GM18526 (cell line): ENCODE results near the gene SVOPL.

Experiments used
- POLR2A ChIP-seq: IDR thresholded peaks from 3 replicates; pipeline ENCODE4 v1.6.1; 2011; ENCODE audit not compliant: insufficient read length; ENCODE audit errors: extremely low read depth

SVOPL gene

DNA sequence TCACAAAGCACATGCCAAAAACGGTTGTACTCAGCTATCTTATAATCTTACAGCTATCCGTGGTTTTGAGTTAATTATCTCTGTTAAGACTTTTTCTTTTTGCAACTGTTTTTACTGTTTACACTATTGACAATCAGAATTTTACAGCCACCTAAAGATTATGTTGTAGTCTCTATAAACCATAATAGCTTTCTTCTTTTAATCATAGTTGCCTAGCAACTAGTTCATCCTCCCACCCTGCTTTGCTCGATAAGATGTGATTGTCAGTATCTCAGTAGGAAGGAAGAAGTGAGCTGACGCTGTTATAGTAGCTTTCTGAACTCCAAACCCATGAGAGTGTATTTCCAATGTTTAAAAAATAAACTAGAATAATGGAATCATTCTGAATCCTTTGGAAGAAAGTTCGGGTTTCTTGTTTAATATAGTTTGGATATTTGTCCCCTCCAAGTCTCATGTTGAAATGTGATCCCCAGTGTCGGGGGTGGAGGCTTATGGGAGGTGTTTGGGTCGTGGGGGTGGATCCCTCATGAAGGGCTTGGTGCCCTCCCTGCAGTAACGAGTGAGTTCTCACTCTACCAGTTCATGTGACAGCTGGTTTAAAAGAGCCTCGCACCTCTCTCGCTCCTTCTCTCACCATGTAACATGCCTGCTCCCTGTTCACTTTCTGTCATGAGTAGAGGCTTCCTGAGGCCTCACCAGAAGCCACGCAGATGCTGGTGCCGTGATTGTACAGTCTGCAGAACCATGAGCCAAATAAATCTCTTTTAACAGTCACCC lies 68.1 kb downstream of the SVOPL start:
- TF ChIP-seq POLR2A: no peak

DNA sequence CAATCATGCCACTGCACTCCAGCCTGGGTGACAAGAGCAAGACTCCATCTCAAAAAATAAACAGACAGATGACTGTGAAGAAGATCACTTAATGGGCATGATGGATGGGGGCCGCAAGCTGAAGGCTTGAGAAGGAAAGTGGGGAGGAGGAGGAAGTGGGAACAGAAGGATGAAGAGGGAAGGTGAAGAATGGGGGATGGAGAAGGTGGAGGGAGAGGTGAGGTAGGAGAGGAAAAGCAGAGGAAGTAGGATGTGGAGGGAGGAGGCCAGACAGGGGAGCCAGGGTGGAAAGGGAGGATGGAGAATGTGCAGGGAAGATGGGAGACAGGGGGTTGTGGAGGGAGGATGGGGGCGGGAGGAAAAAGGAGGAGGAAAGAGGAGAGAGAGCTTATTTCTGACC lies 68.8 kb downstream of the SVOPL start:
- TF ChIP-seq POLR2A: no peak

DNA sequence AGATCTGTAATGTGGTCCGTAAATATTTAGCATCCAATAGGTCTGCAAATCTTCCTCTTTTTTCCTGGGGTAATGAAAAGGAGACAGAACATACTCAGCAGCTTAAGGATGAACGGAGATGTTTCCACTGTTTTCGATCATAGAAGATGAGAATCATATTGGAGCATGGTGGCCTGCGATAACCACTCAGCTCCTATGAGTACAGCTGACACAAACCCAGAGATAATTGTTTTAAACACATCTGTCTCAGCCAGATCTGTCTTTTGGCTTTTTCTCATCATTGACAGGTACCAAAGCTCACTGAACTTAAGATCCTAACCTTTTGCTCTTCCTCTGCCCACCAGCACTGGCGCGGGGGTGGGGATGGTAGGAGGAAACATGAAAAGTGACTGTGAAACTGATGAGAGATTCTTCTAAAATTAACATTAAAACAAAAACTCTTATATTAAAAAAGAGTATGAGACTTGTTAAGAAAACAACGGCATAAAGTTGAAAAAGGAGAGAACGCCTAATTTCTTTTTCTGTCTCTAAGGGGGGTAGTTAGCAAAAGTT lies 71.0 kb downstream of the SVOPL start:
- TF ChIP-seq POLR2A: no peak

DNA sequence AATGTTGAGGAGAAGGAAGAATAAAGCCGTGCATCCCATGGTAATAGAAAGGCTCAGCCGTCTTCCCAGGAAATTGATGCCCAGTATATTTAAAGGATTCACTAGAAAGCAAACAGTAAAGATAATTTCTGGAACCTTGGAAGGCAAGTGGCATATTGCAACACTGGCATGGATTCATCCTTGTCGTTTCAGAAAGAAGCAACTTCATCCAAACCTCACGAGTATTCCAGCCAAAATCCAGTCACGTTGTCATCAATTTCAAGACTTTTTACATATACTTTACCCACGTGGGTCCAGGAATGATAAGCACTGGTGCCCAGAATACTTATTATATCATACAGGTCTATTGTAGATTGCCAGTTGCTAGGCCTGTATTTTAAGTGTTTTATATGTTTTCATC lies 73.8 kb downstream of the SVOPL start:
- TF ChIP-seq POLR2A: no peak

DNA sequence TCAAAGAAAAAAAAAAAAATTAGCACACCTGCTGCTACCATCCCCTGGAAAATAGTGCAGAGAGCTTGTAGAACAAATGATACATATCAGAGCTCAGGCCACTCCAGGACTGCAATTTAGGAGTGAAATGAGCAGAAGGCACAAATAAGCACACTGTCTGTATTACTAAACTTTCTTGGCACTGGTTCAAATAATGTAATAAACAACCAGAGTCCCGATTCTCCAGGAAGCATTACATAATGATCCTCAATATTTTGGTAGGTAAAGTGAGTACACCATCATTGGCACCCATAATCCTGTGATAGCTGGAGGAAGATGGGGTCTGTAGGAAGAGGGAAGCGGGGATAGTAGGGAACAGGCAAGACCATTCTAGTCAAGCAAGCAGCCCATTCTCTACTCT lies 74.3 kb downstream of the SVOPL start:
- no peak for TF ChIP-seq POLR2A

DNA sequence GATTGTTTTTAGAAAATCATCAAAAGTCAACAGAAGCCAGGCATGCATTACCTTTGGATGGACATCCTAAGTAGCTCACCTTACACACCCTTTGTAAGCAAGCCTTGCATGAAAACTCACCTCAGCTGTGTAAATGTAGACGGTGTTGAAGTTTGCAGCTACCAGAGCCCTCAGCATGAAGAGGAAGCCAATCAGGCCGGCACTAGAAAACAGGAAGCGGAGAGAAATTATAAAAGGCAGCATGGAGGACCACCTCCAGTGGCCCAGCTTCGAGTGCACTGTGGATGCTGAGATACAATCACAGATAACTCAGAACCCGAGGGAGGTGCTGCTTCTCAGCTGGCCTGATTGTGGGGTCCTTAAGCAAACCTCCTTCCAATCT lies 75.3 kb downstream of the SVOPL start:
- TF ChIP-seq POLR2A: no peak

DNA sequence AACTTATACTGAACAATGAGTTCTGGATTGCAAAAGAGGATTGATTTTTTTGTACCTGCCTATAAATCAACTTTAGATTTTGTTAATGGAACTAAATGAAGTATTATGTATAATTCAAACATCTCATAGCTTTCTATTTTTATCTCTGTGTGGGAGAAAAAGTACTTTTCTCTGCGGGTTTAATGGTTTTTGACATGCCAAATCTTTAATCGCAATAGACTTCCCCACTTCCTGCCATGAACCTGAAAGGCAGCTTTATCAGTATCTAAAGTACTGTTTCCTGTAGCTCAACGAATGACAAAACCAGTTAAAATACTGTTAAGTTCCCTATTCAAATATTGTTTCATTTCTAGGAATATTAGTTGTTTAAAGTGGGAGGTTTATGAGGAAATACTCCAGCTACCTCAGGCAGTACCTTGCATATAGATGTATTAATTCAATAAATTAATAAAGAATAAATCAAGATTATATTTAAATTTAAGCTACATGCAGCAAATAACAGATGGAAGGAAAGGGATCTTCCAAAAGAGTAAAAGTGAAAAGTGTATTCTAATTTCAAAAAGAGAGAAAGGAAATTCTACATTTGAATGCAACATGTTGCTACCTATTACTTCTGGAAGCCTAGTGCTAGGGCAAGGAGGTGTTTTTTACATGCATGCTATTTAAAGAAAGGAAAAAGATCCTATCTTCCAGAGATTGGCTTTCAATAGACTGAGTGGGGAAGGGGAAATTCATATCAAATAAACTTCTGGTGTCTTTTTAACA lies 75.9 kb downstream of the SVOPL start:
- TF ChIP-seq POLR2A: no peak

DNA sequence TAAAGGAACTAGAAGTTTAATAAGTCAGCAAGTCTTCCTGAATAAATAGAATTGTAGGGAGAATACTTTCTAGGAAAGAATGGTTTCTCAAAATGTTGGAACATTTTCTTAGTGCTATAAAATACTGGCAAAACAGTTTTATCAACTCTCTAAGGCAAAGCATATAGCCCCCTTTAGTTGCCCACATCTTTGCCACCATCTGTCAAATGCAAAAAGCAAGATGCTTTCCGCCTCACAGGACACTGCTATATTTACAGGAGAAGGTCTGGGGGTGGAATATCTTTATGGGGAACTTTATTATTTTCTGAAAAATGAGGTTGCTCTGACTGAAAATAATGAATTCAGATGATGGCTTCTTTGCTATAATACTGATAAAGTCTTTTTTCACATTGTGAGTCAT lies 78.3 kb downstream of the SVOPL start:
- TF ChIP-seq POLR2A: no peak

DNA sequence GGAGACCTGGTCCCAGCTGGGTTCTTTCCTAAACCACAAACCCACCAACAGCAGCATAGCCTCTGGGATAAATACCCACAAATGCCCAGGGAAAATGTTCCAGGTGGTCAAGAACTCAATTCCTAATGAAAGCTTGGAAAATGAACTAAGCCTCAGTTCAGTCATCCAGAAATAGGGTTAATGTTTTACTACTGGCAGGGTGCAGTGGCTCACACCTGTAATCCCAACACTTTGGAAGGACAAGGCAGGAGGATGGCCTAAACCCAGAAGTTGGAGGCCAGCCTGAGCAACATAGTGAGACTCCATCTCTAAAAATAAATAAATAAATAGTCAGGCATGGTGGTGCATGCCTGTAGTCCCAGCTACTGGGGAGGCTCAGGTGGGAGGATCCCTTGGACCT lies 82.2 kb downstream of the SVOPL start:
- no peak for TF ChIP-seq POLR2A

DNA sequence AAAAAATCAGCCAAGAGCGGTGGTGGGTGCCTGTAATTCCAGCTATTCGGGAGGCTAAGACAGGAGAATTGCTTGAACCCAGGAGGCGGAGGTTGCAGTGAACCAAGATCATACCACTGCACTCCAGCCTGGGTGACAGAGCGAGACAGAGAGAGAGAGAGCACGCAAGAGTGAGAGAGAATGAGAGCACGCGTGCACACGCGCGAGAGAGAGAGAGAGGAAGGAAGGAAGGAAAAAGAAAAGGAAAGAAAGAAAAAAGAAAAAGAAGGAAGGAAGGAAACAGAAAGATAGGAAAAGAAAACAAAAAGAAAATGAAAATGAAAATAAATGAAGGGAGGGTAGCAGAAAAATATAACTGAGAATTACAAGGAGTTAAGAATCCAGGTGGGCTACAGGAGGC lies 82.7 kb downstream of the SVOPL start:
- no peak for TF ChIP-seq POLR2A

DNA sequence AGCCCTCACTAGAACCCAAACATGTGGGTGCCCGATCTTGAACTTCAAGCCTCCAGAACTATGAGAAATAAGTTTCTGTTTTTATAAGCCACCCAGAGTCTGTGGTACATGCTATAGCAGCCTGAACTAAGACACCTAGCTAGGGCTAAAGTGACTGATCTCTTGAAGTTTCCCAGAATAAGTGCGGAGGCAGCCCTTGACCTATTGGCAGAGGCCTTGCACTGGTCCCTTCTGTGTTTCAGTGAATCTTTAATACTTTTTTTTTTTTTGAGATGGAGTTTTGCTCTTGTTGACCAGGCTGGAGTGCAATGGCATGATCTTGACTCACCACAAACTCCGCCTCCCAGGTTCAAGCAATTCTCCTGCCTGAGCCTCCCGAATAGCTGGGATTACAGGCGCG lies 85.1 kb downstream of the SVOPL start:
- TF ChIP-seq POLR2A: no peak

DNA sequence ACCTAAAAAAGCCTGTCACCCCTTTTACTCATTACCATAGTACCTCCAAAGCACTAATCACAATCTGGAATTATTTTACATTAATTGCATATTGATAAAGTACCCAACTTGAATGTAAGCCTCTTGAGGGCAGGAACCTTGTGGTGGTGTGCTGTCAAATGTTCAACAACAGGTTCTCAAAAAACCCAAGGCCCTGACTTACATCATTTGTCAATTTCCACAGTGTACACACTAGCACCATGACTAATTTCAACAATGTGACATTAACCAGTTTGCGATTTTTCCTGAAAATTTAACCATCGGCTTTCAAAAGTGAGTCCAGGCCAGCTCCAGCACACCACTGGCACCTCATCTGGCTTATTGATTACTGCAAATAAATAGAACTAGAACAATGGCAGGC lies 87.5 kb downstream of the SVOPL start:
- no peak for TF ChIP-seq POLR2A

DNA sequence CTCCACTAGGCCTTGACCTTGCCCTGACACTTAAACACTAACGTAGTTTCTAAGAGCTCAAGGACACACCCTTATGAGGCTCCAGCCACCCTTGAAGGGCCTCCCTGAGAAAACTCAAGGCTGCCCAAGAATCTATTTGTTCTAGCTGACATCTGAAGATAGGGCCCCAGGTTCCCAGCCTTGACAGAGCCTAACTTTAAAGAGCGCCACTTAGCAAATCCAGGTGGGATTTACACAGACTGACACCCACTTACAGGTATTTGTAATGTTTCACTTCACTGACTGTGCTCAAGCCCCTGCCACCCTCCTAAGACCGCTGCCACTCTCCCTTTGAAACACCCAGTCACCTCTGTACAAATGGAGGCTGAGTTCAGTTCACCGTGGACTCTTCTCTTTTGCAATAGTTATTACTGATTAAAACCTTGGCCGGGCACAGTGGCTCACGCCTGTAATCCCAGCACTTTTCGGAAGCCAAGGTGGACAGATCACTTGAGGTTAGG lies 90.4 kb downstream of the SVOPL start:
- TF ChIP-seq POLR2A: no peak

DNA sequence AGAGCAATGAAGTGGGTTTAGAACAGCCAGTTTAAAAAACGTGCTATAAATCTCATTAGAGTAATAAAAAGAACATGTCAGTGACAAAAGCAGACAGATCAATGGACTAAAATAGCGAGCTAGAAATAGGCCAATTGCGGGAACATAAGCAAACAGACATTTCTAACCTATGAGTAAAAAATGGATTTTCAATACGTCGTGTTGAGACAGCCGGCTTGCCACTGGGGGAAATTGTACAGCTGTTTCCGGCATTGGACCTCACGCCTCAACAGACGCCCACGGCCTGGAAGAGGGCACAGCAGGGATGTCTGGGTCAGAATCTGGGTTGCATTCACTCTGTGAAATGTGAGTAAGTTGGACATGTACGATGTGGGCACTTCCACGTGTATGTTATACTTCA lies 92.9 kb downstream of the SVOPL start:
- TF ChIP-seq POLR2A: no peak

DNA sequence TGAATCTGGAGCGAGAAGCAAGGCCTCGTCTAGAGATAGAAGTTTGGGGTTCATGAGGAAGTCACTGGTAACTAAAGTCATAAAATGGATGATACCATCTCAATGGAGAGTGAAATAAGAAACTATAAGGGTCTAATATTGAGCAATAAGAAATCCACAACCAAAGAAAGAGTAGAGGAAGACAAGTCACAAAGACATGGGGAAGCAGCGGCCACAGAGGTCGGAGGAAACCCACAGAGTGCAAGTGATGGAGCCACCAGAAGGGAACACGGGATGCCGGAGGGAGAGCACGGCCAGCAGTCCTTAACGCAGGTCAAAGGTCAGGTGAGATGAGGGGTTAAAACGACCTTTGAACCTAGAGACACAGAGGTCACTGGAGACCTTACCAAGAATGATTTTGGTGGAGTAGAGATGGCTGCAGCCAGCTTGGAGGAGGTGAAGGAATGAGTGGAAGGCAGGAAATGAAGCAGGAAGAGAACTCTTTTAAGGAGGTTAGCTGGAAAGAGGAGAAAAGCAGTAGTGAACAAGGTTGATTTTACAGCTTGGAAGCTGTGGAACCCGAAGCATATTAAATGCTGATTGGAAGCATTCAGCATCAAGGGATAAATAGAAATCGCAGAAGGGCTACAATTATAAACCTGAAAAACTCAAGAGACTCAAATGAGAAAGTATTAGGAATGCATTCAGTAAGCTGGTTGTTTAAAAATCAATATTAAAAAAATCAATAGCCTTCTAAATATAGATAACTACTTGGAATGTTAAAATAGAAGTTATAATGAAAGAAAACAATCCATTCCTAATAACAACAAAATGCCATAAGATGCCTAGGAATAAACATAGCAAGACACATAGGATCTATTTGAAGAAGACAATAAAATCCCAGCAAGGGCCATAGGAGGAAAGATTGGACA lies 93.7 kb downstream of the SVOPL start:
- no peak for TF ChIP-seq POLR2A
